Loucy (cell line): ENCODE measurements around the gene ATAT1.

Experiments
- EZH2phosphoT487 ChIP-seq: fragments of 200-600 bp; IDR thresholded peaks from 2 replicates; pipeline ENCODE4 v1.6.1; 2018; ENCODE audit warnings: antibody characterized with exemption, mild to moderate bottlenecking, moderate library complexity, borderline replicate concordance
- TF ChIP-seq, protein P1 (sequence below): fragments of 200-600 bp; sonication (generic); conservative IDR thresholded peaks from 2 replicates; pipeline ENCODE4 v1.5.1; 2014; ENCODE audit warnings: mild to moderate bottlenecking, antibody characterized with exemption, low read length

DNA sequence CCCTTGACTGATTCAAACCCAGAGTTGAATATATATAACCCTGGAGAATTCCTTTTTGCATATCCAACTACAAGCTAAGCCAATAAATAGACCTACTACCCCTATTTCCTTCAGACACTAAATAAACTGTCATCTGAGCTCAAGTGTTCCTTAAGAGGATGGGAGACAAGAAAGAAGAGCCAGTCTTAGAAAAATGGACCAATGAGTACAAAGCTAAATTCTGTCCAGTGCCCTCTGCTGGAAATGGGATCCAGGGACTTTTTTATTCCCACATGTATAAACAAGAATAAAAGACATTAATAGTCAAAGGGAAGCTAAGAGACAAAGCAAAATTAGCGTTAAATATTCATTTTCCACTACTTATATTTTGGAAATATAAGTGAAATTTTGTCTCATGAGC, 14.5 kb upstream of the ATAT1 start:
- TF ChIP-seq, protein P1, sequence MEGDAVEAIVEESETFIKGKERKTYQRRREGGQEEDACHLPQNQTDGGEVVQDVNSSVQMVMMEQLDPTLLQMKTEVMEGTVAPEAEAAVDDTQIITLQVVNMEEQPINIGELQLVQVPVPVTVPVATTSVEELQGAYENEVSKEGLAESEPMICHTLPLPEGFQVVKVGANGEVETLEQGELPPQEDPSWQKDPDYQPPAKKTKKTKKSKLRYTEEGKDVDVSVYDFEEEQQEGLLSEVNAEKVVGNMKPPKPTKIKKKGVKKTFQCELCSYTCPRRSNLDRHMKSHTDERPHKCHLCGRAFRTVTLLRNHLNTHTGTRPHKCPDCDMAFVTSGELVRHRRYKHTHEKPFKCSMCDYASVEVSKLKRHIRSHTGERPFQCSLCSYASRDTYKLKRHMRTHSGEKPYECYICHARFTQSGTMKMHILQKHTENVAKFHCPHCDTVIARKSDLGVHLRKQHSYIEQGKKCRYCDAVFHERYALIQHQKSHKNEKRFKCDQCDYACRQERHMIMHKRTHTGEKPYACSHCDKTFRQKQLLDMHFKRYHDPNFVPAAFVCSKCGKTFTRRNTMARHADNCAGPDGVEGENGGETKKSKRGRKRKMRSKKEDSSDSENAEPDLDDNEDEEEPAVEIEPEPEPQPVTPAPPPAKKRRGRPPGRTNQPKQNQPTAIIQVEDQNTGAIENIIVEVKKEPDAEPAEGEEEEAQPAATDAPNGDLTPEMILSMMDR = peak; percentile 52
- no peak for TF ChIP-seq EZH2phosphoT487
